Measurements from ENCODE around the gene CDX2. TPM values are rescaled to one million over a fixed set of nuclear protein-coding genes. Genes with fewer than 3 reads are reported as not detected.

Gene CDX2
- total RNA-seq, 3 donors from 2014 or later = 0.33 TPM; not detected in 2

- TF ChIP-seq POLR2A (IDR thresholded peaks at IDR 0.05) (no peak), CTCF (IDR thresholded peaks at IDR 0.05) (no peak), POLR2AphosphoS5 (IDR thresholded peaks at IDR 0.05) (no peak)
- no peaks in the 10 kb centered on the region for H3K36me3 ChIP-seq
- H3K4me3 ChIP-seq = no peak overlapping the region
- intact Hi-C loops (cut with DNase I; ENCODE audit: low total_unique reads) = loop anchor here (10.0 kb wide), 1 partner anchor 607 kb away; no protein-coding TSS in a partner anchor
- no peaks in the 10 kb centered on the region for H3K9me3 ChIP-seq
- H3K27ac ChIP-seq = no peak overlapping the region
- H3K4me1 ChIP-seq = peaks cover 0 to 3% of the 10 kb centered on the region in 2 donors
- DNase-seq (ENCODE audit: low spot score in 2 of 2) = no peak
- H3K27me3 ChIP-seq = peaks cover 4 to 98% of the 10 kb centered on the region in 2 donors
Measured at GRCh38 chr13:27971776-27972477, 2.8 kb upstream of the CDX2 start.

- intact Hi-C loops (cut with DNase I; ENCODE audit: low total_unique reads) = loop anchor here (10.0 kb wide), 1 partner anchor 606 kb away; no protein-coding TSS in a partner anchor
- TF ChIP-seq POLR2AphosphoS5 (IDR thresholded peaks at IDR 0.05) = no peak
- no peak for TF ChIP-seq POLR2A (IDR thresholded peaks at IDR 0.05)
- no peak for TF ChIP-seq CTCF (IDR thresholded peaks at IDR 0.05)
- Histone ChIP-seq H3K4me3 (no peak overlapping the region), H3K4me1 (peaks cover 0 to 3% of the 10 kb centered on the region in 2 donors), H3K36me3 (no peaks in the 10 kb centered on the region), H3K9me3 (no peaks in the 10 kb centered on the region), H3K27ac (no peak overlapping the region), H3K27me3 (peaks cover 4 to 98% of the 10 kb centered on the region in 2 donors)
- DNase-seq (ENCODE audit: low spot score in 2 of 2) = no peak
Measured at GRCh38 chr13:27971236-27971645, 2.1 kb upstream of the CDX2 start.

- H3K4me1 ChIP-seq = peaks cover 0 to 3% of the 10 kb centered on the region in 2 donors
- no peak for DNase-seq (ENCODE audit: low spot score in 2 of 2)
- H3K9me3 ChIP-seq = no peaks in the 10 kb centered on the region
- intact Hi-C loops (cut with DNase I; ENCODE audit: low total_unique reads) = loop anchor here (10.0 kb wide), 1 partner anchor 606 kb away; no protein-coding TSS in a partner anchor
- peaks cover 4 to 98% of the 10 kb centered on the region in 2 donors for H3K27me3 ChIP-seq
- H3K36me3 ChIP-seq = no peaks in the 10 kb centered on the region
- no peak overlapping the region for H3K27ac ChIP-seq
- H3K4me3 ChIP-seq = no peak overlapping the region
- TF ChIP-seq POLR2A (IDR thresholded peaks at IDR 0.05) (no peak), POLR2AphosphoS5 (IDR thresholded peaks at IDR 0.05) (no peak), CTCF (IDR thresholded peaks at IDR 0.05) (no peak)
Measured at GRCh38 chr13:27970382-27971235, 1.5 kb upstream of the CDX2 start.

- H3K27me3 ChIP-seq = peaks cover 4 to 98% of the 10 kb centered on the region in 2 donors
- H3K27ac ChIP-seq = no peak overlapping the region
- no peaks in the 10 kb centered on the region for H3K36me3 ChIP-seq
- TF ChIP-seq POLR2A (IDR thresholded peaks at IDR 0.05) (no peak), CTCF (IDR thresholded peaks at IDR 0.05) (no peak), POLR2AphosphoS5 (IDR thresholded peaks at IDR 0.05) (no peak)
- H3K4me1 ChIP-seq = peaks cover 0 to 3% of the 10 kb centered on the region in 2 donors
- no peaks in the 10 kb centered on the region for H3K9me3 ChIP-seq
- intact Hi-C loops (cut with DNase I; ENCODE audit: low total_unique reads) = loop anchor here (10.0 kb wide), 1 partner anchor 605 kb away; no protein-coding TSS in a partner anchor
- H3K4me3 ChIP-seq = no peak overlapping the region
- DNase-seq (ENCODE audit: low spot score in 2 of 2) = no peak
Measured at GRCh38 chr13:27969866-27970229, 733 bp upstream of the CDX2 start.
